Stomach (tissue), 4 donors: ENCODE data around the gene CTSH.
A peak's percentile ranks its signal among the peaks of the same experiment; 100 is the strongest.

Experiments used
- CTCF ChIP-seq, 7 experiments: fragments of 450-650 bp in 4 of 7; fragments of 200-600 bp in 3 of 7; sonication (generic) in 3 of 7; IDR thresholded peaks; one replicate each; pipeline ENCODE4 v1.5.1; 2016 to 2019; ENCODE audit warnings: antibody characterized with exemption in 7 of 7, control low read depth in 2 of 7, mild to moderate bottlenecking in 1 of 7
- EP300 ChIP-seq: sonication (generic); formaldehyde crosslinking; IDR thresholded peaks from one replicate; pipeline ENCODE4 v1.6.1; 2017; ENCODE audit warnings: antibody characterized with exemption
- POLR2A ChIP-seq, 4 donors: fragments of 450-650 bp; IDR thresholded peaks; one replicate each; pipeline ENCODE4 v1.6.1; 2016; ENCODE audit warnings: antibody characterized with exemption in 4 of 4, control low read depth in 2 of 4, mild to moderate bottlenecking in 1 of 4, moderate library complexity in 1 of 4
- POLR2AphosphoS5 ChIP-seq, 3 donors: sonication (generic); formaldehyde crosslinking; IDR thresholded peaks; one replicate each; pipeline ENCODE4 v1.6.1; 2016; ENCODE audit warnings: antibody characterized with exemption in 3 of 3

GRCh38 chr15:78921940-78922339, 22.9 kb downstream of the CTSH start:
- TF ChIP-seq POLR2AphosphoS5 (IDR thresholded peaks at IDR 0.05), result peak in 1 of 3 donors; percentile 7
- TF ChIP-seq CTCF (IDR thresholded peaks at IDR 0.05), result no peak
- no peak for TF ChIP-seq POLR2A (IDR thresholded peaks at IDR 0.05)
- no peak for TF ChIP-seq EP300
